Common myeloid progenitor, CD34-positive (primary cell): ENCODE measurements around the gene TK2.

Source experiments
- CTCF ChIA-PET: fragments of 350-600 bp; sonication (Branson Sonifier 250); formaldehyde crosslinking; loops from one replicate; lab custom pipeline; 2021; ENCODE audit warnings: antibody characterized with exemption; lab: Charles Lee
- POLR2A ChIA-PET: fragments of 350-600 bp; sonication (Branson Sonifier 250); formaldehyde crosslinking; loops from one replicate; lab custom pipeline; 2021; ENCODE audit warnings: antibody characterized with exemption; lab: Charles Lee
- DNase-seq, 3 donors: peaks; one replicate each; pipeline versions ENCODE4 v3.0.0 to v3.0.0-alpha.2; 2013
- H3K27ac ChIP-seq, 2 experiments: 1 replicate in 1 of 2; 2 replicates in 1 of 2; pipeline ENCODE4 v1.7.0; 2013; ENCODE audit warnings: inconsistent platforms in 2 of 2, low read length in 2 of 2, mild to moderate bottlenecking in 2 of 2, low read depth in 1 of 2, moderate library complexity in 1 of 2; ENCODE audit not compliant: severe bottlenecking in 2 of 2, insufficient read depth in 1 of 2, poor library complexity in 1 of 2
- H3K27me3 ChIP-seq, 5 experiments: replicated peaks in 2 of 5; 1 replicate in 3 of 5; 2 replicates in 2 of 5; pipeline versions ENCODE4 v1.6.1 to v1.7.0; 2013; ENCODE audit warnings: low read length in 4 of 5, mild to moderate bottlenecking in 2 of 5, moderate library complexity in 2 of 5, inconsistent platforms in 1 of 5; ENCODE audit not compliant: insufficient read depth in 5 of 5, control insufficient read depth in 4 of 5
- H3K36me3 ChIP-seq, 4 experiments: 1 replicate in 2 of 4; 2 replicates in 2 of 4; pipeline versions ENCODE4 v1.6.1 to v1.7.0; 2013; ENCODE audit warnings: low read length in 3 of 4, control low read depth in 1 of 4, mild to moderate bottlenecking in 1 of 4; ENCODE audit not compliant: control insufficient read depth in 4 of 4, insufficient read depth in 4 of 4
- H3K4me1 ChIP-seq, 4 experiments: 1 replicate in 3 of 4; 2 replicates in 1 of 4; pipeline versions ENCODE4 v1.6.1 to v1.7.1; 2013; ENCODE audit warnings: low read length in 3 of 4, mild to moderate bottlenecking in 3 of 4, control low read depth in 1 of 4, inconsistent platforms in 1 of 4, moderate library complexity in 1 of 4; ENCODE audit not compliant: control insufficient read depth in 4 of 4, insufficient read depth in 4 of 4; ENCODE audit errors: control extremely low read depth in 1 of 4
- H3K4me3 ChIP-seq, 7 experiments: 1 replicate in 4 of 7; 2 replicates in 3 of 7; pipeline versions ENCODE4 v1.5.1 to v1.7.0; 2013; ENCODE audit warnings: mild to moderate bottlenecking in 7 of 7, low read length in 6 of 7, moderate library complexity in 6 of 7, inconsistent platforms in 2 of 7, low read depth in 2 of 7, control low read depth in 1 of 7; ENCODE audit not compliant: insufficient read depth in 4 of 7, control insufficient read depth in 1 of 7; ENCODE audit errors: extremely low read depth in 1 of 7
- H3K9me3 ChIP-seq, 5 experiments: 1 replicate in 4 of 5; 2 replicates in 1 of 5; pipeline versions ENCODE4 v1.6.1 to v1.7.1; 2013; ENCODE audit warnings: low read length in 4 of 5, mild to moderate bottlenecking in 2 of 5, inconsistent platforms in 1 of 5, low read depth in 1 of 5, moderate library complexity in 1 of 5; ENCODE audit not compliant: control insufficient read depth in 4 of 5, insufficient read depth in 2 of 5; ENCODE audit errors: control extremely low read depth in 1 of 5
- WGBS: methylation state at CpG from one replicate; pipeline ENCODE4 v1.1.5; 2013; ENCODE audit not compliant: insufficient coverage; 5-methylcytosine and 5-hydroxymethylcytosine counted together

The TK2 gene

DNA sequence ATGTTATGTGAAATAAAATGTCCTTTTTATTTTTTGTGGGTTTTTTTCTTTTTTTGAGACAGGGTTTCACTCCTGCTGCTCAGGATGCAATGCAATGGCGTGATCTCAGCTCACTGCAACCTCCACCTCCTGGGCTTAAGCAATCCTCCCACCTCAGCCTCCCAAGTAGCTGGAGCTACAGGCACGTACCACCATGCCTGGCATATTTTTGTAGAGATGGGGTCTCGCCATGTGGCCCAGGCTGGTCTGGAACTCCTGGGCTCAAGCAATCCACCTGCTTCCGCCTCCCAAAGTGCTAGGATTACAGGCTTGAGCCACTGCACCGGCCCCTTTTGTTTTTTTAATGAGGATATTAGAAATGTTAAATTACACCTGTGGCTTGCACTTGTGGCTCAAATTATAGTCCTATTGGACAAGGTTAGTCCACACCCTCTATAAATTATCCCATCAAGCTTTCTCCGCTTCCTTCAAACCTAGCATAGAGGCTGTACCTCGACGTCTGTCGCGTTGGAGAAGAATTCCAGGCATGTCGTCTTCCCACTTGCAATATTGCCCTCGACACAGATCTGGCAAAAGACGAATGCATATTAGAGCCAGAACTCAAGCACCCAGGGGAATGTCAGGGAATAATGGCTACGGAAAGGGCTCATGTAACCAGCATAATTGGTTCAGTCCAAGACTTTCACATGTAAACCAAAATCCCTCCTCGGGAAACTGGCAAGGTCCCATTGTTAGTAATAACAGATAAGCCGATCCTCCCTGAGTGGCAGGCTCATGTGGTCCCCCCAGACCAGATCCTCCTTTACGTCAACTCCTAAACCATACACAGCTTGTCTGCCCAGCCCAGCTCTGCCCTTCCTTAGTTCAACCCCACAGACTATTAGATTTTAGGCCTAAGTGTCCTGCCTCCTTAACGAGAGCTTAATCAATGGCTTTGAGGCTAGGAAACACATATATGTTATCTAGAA lies 8.2 kb downstream of the TK2 start:
- CTCF ChIA-PET = interaction anchor here (1.3 to 2.3 kb wide), 6 partner anchors 10 to 47 kb away, joined by 3 to 13 read pairs (median 4); partner anchors contain the start of gene CKLF
- peaks cover 5 to 20% (median 19%) of the 10 kb centered on the region in 4 experiments for H3K4me1 ChIP-seq
- H3K27me3 ChIP-seq = no peaks in the 10 kb centered on the region
- H3K4me3 ChIP-seq = no peak overlapping the region
- no peaks in the 10 kb centered on the region for H3K9me3 ChIP-seq
- 95% methylated on average over 13 of the region's 18 CpGs for WGBS
- no peak overlapping the region for H3K27ac ChIP-seq
- no peak for DNase-seq
- H3K36me3 ChIP-seq = peaks cover 2 to 12% (median 3%) of the 10 kb centered on the region in 4 experiments
- POLR2A ChIA-PET = no interaction called here

DNA sequence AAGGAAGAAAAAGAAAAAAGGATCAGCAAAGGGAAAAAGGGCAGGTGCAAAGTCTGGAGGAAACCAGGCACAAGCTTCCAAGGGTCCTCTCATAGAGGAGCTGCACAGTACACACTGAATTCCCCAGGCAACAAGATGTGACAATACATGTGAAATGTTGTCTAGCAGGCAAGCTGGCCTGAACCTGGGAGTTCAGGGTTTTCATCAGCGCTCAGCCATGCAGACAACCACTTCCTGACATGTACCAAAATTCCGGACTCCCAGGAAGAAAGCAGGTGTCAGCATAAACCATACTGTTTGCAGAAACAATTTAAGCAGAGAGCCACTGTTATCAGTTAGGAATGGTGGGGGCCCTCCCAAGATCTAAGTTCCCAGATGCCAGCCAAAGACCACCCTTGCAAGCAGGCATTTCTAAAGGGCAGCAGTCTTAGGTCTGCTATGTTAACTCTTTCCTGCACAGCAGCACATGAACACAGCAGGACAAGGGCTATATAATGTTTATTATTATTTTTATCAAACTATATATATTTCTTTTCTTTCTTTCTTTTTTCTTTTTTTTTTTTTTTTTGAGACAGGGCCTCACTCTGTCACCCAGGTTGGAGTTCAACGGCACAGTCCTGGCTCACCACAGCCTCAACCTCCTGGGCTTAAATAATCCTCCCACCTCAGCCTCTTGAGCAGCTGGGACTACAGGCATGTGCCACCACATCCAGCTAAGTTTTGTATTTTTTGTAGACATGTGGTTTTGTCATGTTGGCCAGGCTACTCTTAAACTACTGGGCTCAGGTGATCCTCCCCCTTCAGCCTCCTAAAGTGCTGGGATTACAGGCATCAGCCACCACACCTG lies 10.1 kb downstream of the TK2 start:
- peaks cover 5 to 20% (median 19%) of the 10 kb centered on the region in 4 experiments for H3K4me1 ChIP-seq
- H3K27ac ChIP-seq = no peak overlapping the region
- 0% methylated on average over 2 of the region's 3 CpGs for WGBS
- ChIA-PET CTCF (interaction anchor here (1.2 to 3.1 kb wide), 6 partner anchors 9 to 50 kb away, joined by 3 to 14 read pairs (median 4); partner anchors contain the start of gene CKLF), POLR2A (interaction anchor here (0.8 to 1.0 kb wide), 2 partner anchors 10 to 18 kb away, joined by 3 to 4 read pairs; no protein-coding TSS in a partner anchor)
- H3K4me3 ChIP-seq = peak overlapping the region in 1 of 7 experiments; percentile 11
- H3K9me3 ChIP-seq = no peaks in the 10 kb centered on the region
- no peak for DNase-seq
- no peaks in the 10 kb centered on the region for H3K27me3 ChIP-seq
- H3K36me3 ChIP-seq = peaks cover 2 to 23% (median 4%) of the 10 kb centered on the region in 4 experiments

DNA sequence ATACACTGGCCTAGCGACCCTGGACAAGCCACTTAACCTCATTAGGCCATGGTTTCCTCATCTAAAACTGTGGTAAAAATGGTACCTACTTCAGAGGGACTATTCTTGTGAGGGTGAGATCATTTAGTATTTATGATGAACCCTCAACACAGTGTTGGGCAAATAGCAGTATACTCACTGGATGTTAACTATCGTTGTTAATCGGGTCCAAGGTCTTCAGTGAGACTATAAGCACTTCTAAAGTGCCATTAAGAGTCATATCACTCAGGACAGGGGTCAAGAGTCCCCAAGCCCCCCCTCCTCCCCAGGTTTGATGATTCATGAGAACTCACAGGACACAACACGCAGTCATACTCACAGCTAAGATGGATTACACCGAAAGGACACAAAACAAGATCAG lies 11.0 kb downstream of the TK2 start:
- DNase-seq = no peak
- Histone ChIP-seq H3K27me3 (no peaks in the 10 kb centered on the region), H3K9me3 (no peaks in the 10 kb centered on the region), H3K4me3 (no peak overlapping the region), H3K27ac (no peak overlapping the region), H3K4me1 (peaks cover 5 to 12% (median 11%) of the 10 kb centered on the region in 4 experiments), H3K36me3 (peaks cover 2 to 23% (median 4%) of the 10 kb centered on the region in 4 experiments)
- 100% methylated on average over 2 of the region's 5 CpGs for WGBS
- CTCF ChIA-PET = interaction anchor here (0.9 to 3.1 kb wide), 5 partner anchors 10 to 50 kb away, joined by 3 to 14 read pairs (median 5); no protein-coding TSS in a partner anchor
- POLR2A ChIA-PET = no interaction called here

DNA sequence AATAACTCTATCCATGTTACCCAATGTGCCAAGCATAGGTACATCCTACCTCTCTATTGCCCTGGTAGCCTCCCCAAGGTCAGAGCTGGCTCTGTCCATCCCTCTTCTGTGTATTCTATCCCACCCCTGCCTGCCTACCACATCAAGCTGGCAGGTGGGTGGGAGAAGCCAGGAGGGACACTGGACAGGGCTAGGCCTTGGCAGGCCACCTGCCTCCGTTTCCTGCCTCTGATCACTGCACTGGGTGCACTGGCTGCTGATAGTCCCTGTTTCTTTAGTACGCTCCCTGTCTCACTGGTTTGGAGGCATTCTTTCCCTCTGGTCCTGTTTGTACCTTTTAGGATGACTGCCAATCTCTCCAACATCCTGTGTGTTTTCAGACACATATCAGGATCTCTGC lies 12.7 kb downstream of the TK2 start:
- H3K4me1 ChIP-seq = peaks cover 5 to 10% (median 7%) of the 10 kb centered on the region in 4 experiments
- no peaks in the 10 kb centered on the region for H3K27me3 ChIP-seq
- no peaks in the 10 kb centered on the region for H3K9me3 ChIP-seq
- 100% methylated on average over 2 of the region's 2 CpGs for WGBS
- no peak overlapping the region for H3K4me3 ChIP-seq
- peaks cover 2 to 23% (median 4%) of the 10 kb centered on the region in 4 experiments for H3K36me3 ChIP-seq
- no peak overlapping the region for H3K27ac ChIP-seq
- ChIA-PET CTCF (interaction anchor here (0.9 to 1.4 kb wide), 3 partner anchors 9 to 26 kb away, joined by 4 to 5 read pairs (median 5); no protein-coding TSS in a partner anchor), POLR2A (no interaction called here)
- DNase-seq = no peak

DNA sequence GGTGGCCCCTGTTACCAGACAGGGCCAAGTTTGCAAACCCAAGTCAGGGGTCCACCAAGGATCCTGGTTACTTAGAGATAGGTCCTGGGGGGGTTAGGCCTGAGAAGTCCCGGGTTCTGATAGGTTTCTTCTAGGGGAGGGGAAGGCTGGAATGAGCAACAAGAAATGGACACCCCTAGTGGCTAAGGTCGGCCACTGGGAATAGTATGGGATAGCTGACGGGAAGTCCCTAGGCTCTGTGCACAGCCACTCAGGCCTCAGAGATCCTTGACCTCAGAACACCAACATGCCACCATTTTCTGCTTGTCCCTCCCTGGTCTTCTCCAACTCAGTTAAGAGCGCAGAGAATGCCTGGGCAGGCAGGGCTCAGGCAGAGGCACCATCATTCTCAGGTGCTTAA lies 13.4 kb downstream of the TK2 start:
- 86% methylated on average over 3 of the region's 4 CpGs for WGBS
- Histone ChIP-seq H3K27ac (no peak overlapping the region), H3K4me1 (peaks cover 5 to 10% (median 7%) of the 10 kb centered on the region in 4 experiments), H3K27me3 (no peaks in the 10 kb centered on the region), H3K36me3 (peaks cover 0 to 23% (median 5%) of the 10 kb centered on the region in 4 experiments), H3K4me3 (no peak overlapping the region), H3K9me3 (no peaks in the 10 kb centered on the region)
- ChIA-PET POLR2A (interaction anchor here (0.6 kb wide), 1 partner anchor 53 kb away, joined by 8 read pairs; no protein-coding TSS in a partner anchor), CTCF (interaction anchor here (0.9 to 1.4 kb wide), 3 partner anchors 8 to 27 kb away, joined by 4 to 5 read pairs (median 5); no protein-coding TSS in a partner anchor)
- no peak for DNase-seq

- no peak overlapping the region for H3K27ac ChIP-seq
- H3K9me3 ChIP-seq = no peaks in the 10 kb centered on the region
- CTCF ChIA-PET = interaction anchor here (0.5 to 1.9 kb wide), 4 partner anchors 13 to 69 kb away, joined by 3 to 5 read pairs (median 4); no protein-coding TSS in a partner anchor
- no peak for DNase-seq
- H3K27me3 ChIP-seq = no peaks in the 10 kb centered on the region
- H3K36me3 ChIP-seq = peaks cover 7 to 42% (median 11%) of the 10 kb centered on the region in 4 experiments
- WGBS = 100% methylated on average over 1 of the region's 1 CpG
- H3K4me3 ChIP-seq = no peak overlapping the region
- peaks cover 0 to under 1% (median 0%) of the 10 kb centered on the region in 4 experiments for H3K4me1 ChIP-seq
- POLR2A ChIA-PET = no interaction called here
These were observed 15.5 kb downstream of the TK2 start for GRCh38 chr16:66534376-66534799.
